ENCODE data around the gene HSPA12B. TPM values are rescaled to one million over a fixed set of nuclear protein-coding genes. Genes with fewer than 3 reads are reported as not detected.
A peak's percentile ranks its signal among the peaks of the same experiment; 100 is the strongest.

The HSPA12B gene
- total RNA-seq, 1 donor: 0.18 TPM

DNA sequence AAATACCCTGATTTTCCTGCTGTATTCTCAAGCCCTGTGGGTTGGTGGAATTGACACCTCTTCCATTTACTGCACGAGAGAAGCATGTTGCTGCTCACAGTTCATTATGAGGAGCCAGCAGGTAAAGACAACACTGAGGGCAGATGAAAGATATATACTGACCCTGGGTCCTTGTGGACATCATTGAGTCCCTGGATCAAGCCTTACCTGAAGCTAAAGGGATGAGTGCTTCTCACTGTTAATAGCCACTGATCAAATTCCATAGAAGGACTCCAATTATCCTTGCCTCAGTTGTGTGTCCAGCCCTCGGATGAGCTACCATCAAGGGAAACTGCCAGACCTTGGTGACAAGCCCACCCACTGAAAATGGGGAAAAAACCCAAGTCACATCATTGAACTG lies 12.4 kb upstream of the HSPA12B start:
- TF ChIP-seq, protein P1, sequence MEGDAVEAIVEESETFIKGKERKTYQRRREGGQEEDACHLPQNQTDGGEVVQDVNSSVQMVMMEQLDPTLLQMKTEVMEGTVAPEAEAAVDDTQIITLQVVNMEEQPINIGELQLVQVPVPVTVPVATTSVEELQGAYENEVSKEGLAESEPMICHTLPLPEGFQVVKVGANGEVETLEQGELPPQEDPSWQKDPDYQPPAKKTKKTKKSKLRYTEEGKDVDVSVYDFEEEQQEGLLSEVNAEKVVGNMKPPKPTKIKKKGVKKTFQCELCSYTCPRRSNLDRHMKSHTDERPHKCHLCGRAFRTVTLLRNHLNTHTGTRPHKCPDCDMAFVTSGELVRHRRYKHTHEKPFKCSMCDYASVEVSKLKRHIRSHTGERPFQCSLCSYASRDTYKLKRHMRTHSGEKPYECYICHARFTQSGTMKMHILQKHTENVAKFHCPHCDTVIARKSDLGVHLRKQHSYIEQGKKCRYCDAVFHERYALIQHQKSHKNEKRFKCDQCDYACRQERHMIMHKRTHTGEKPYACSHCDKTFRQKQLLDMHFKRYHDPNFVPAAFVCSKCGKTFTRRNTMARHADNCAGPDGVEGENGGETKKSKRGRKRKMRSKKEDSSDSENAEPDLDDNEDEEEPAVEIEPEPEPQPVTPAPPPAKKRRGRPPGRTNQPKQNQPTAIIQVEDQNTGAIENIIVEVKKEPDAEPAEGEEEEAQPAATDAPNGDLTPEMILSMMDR (IDR thresholded peaks at IDR 0.05; ENCODE audit: insufficient read depth, low read length): no peak
- no peak overlapping the region for H3K4me3 ChIP-seq (ENCODE audit: low read depth, low read length)
- no peak for DNase-seq (ENCODE audit: low read depth)

DNA sequence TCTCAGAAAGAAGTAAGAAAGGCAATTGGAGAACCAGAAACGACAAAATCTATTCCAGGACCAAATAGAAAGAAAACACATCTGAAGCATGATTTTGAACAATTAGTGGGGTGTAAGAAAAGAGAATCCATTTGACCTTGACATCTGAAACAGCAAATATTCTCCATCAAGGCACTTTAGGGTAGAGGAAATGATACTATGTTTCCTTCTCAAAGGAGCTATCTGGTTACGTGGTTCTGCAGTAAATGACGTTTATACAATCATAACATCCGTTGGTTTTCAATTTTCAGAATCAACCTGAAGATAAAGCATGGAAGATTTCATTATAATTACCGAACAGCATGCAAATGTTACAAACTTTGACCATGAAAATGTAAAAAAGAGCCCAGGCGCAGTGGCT lies 11.9 kb upstream of the HSPA12B start:
- TF ChIP-seq, protein P1 (IDR thresholded peaks at IDR 0.05; ENCODE audit: insufficient read depth, low read length): no peak
- DNase-seq (ENCODE audit: low read depth): no peak
- H3K4me3 ChIP-seq (ENCODE audit: low read depth, low read length): no peak overlapping the region

DNA sequence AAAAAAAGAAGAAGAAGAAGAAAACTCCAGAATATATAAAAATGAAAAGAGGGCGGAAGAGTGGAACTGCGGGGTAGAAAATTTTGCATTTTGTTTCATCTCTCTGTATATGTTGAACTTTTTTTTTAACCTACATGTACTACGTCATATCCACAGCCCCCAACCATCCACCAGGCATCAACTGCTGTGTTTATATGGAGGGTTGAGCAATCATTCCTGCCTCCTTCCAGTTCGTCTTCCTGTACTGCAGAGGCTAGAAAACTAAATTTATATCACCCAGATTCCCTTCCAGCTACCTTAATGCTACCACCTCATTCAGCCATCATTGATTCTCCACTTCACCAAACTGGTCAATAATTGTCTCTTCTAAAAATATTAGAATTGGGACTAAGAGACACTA lies 10.6 kb upstream of the HSPA12B start:
- TF ChIP-seq, protein P1 (IDR thresholded peaks at IDR 0.05; ENCODE audit: insufficient read depth, low read length): no peak

DNA sequence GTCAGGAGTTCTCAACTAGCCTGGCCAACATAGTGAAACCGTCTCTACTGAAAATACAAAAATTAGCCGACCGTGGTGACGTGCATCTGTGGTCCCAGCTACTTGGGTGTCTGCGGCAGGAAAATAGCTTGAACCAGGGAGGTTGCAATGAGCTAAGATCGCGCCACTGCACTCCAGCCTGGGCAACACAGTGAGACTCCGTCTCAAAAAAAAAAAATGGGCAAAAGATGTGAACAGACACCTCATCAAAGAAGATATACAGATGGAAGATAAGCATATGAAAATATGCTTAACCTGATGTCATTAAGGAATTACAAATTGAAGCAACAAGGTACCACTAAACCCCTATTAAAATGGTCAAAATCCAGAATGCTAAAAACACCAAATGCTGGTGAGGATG lies 9.2 kb upstream of the HSPA12B start:
- DNase-seq (ENCODE audit: low read depth): no peak
- no peak overlapping the region for H3K4me3 ChIP-seq (ENCODE audit: low read depth, low read length)
- TF ChIP-seq, protein P1 (IDR thresholded peaks at IDR 0.05; ENCODE audit: insufficient read depth, low read length): no peak

More for the DNA sequence above, 10.6 kb upstream of the HSPA12B start:
- H3K4me3 ChIP-seq (ENCODE audit: low read depth, low read length): no peak overlapping the region
- DNase-seq (ENCODE audit: low read depth): no peak

DNA sequence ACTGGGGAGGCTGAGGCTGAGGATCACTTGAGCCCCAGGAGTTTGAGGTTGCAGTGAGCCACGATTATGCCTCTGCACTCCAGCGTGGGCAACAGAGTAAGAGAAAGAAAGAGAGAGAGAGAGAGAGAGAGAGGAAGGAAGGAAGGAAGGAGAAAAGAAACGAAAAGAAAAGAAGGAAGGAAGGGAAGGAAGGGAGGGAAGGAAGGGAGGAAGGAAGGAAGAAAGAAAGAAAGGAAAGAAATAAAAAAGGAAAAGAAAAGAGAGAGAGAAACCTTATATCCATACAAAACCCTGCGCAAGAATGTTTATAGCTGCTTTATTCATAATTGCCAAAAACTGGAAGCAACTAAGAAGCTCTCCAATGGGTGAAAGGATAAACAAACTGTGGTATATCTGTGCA lies 8.1 kb upstream of the HSPA12B start:
- H3K4me3 ChIP-seq (ENCODE audit: low read depth, low read length): no peak overlapping the region
- DNase-seq (ENCODE audit: low read depth): no peak
- TF ChIP-seq, protein P1 (IDR thresholded peaks at IDR 0.05; ENCODE audit: insufficient read depth, low read length): no peak

DNA sequence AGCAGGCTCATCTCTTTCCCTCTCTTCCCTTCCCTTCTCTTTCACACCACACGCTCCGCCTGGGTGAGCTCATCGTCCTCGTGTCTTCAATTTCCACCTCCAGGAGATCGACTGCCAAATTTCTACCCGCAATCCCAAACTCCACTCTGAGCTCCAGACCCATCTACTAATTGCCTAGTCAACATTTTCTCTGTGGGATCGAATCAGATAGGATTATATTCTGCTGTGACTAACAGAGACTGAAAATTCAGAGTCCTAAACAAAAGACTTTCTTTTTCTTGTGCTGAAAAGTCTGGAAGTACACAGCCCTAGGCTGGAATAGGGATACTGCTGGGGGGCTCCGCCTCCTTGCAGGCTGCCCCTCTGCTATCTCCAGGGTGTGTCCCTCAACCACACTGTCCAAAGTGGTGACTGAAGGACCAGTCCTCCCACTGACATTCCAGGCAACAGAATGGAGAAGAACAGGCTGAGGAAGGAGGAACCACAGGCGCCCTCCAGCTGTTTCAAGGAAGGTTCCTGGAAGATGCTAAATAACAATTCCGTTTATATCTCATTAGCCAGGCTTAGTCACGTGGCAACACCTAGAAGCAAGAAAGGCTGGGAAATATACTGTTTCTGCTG lies 5.0 kb upstream of the HSPA12B start:
- TF ChIP-seq, protein P1 (IDR thresholded peaks at IDR 0.05; ENCODE audit: insufficient read depth, low read length): peak; percentile 18
- peak overlapping the region; percentile 47 for H3K4me3 ChIP-seq (ENCODE audit: low read depth, low read length)
- DNase-seq (ENCODE audit: low read depth): peak; percentile 81

DNA sequence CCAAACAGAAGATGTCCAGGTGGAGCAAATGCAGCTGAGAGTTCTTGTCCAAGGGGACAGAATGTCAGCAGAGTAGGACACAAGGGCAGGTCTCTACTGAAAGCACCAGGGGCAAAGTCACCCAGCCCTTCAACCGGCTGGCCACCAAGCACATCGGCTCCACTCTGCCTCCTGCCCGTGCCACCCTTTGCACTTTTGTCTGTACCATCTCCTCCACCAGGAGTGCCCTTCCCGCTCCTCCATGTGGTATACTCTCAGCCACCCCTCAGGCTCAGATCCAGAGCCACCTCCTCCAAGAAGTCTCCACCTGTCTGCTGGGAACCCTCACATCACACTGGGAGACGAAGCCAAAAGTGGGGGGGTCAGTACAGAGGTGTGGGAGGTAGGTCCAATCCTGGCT lies 4.1 kb upstream of the HSPA12B start:
- DNase-seq (ENCODE audit: low read depth): no peak
- no peak overlapping the region for H3K4me3 ChIP-seq (ENCODE audit: low read depth, low read length)
- TF ChIP-seq, protein P1 (IDR thresholded peaks at IDR 0.05; ENCODE audit: insufficient read depth, low read length): no peak

Data from fibroblast of the aortic adventitia (primary cell).